A549 (cell line): ENCODE data around the gene RTN4IP1. TPM values are rescaled to one million over a fixed set of nuclear protein-coding genes. Genes with fewer than 3 reads are reported as not detected.

Experiments
- ATAC-seq, 2 experiments: fragments of 200-7000 bp in 1 of 2; fragments of >200 bp in 1 of 2; cut with Nextera tagmentation in 1 of 2; cut with Tn5 transposase in 1 of 2; 3 replicates each; pipeline versions ENCODE4 v1.8.0 to v1.9.1; 2018 to 2020; ENCODE audit warnings: mild to moderate bottlenecking in 1 of 2, moderate library complexity in 1 of 2
- CTCF ChIA-PET: fragments of 300-600 bp; sonication (Branson Sonifier 250); formaldehyde crosslinking; extraction: SDS; loops from one replicate; lab custom pipeline; 2021; ENCODE audit warnings: antibody characterized with exemption, inconsistent platforms; lab: Yijun Ruan, JAX
- POLR2A ChIA-PET: fragments of 350-600 bp; formaldehyde crosslinking; extraction: SDS; loops from one replicate; lab custom pipeline; 2021; ENCODE audit warnings: antibody characterized with exemption, inconsistent platforms; lab: Yijun Ruan, JAX
- DNase-seq, 2 experiments: peaks; one replicate each; pipeline versions ENCODE4 v3.0.0 to v3.0.0-alpha.2; 2011 to 2016; ENCODE audit warnings: low read depth in 1 of 2, low spot score in 1 of 2
- FAIRE-seq: peaks from 2 replicates; lab custom pipeline; 2011; peaks lifted over from hg19 to GRCh38; lab: Jason Lieb, UNC
- H3K27ac ChIP-seq, 2 experiments: fragments of >200 bp; sonication (Bioruptor Twin); formaldehyde crosslinking; 3 replicates each; pipeline ENCODE4 v1.5.1; 2016 to 2017
- H3K4me1 ChIP-seq: fragments of >200 bp; sonication (Bioruptor Twin); formaldehyde crosslinking; 3 replicates; pipeline ENCODE4 v1.6.1; 2016
- H3K4me2 ChIP-seq: fragments of >200 bp; sonication (Bioruptor Twin); formaldehyde crosslinking; 3 replicates; pipeline ENCODE4 v1.6.1; 2016
- H3K4me3 ChIP-seq: fragments of >200 bp; sonication (Bioruptor Twin); formaldehyde crosslinking; 3 replicates; pipeline ENCODE4 v1.5.1; 2016
- H3K9me3 ChIP-seq: fragments of >200 bp; sonication (Bioruptor Twin); formaldehyde crosslinking; 3 replicates; pipeline ENCODE4 v1.6.1; 2016
- CBX8 ChIP-seq: fragments of 200-600 bp; sonication (generic); IDR thresholded peaks from 2 replicates; pipeline ENCODE4 v1.6.1; 2016
- CEBPB ChIP-seq, 2 experiments: fragments of >200 bp in 1 of 2; sonication (Bioruptor Twin) in 1 of 2; formaldehyde crosslinking in 1 of 2; IDR thresholded peaks; 2 replicates each; pipeline ENCODE4 v1.6.1; 2012 to 2016
- EP300 ChIP-seq, 2 experiments: fragments of >200 bp; sonication (Bioruptor Twin); formaldehyde crosslinking; IDR thresholded peaks; 2 replicates in 1 of 2; 3 replicates in 1 of 2; pipeline ENCODE4 v1.6.1; 2016 to 2017
- FOXS1 ChIP-seq: fragments of 250-450 bp; sonication (Bioruptor Pico); IDR thresholded peaks from 2 replicates; pipeline ENCODE4 v1.5.0; 2020; ENCODE audit warnings: mild to moderate bottlenecking, moderate library complexity
- HEYL ChIP-seq: fragments of 250-450 bp; sonication (Bioruptor Pico); IDR thresholded peaks from 2 replicates; pipeline ENCODE4 v1.8.0; 2021; ENCODE audit warnings: mild to moderate bottlenecking, moderate library complexity
- JUN ChIP-seq, 2 experiments: fragments of >200 bp; sonication (Bioruptor Twin); formaldehyde crosslinking; IDR thresholded peaks; 2 replicates in 1 of 2; 3 replicates in 1 of 2; pipeline ENCODE4 v1.6.1; 2016 to 2017
- JUNB ChIP-seq: fragments of >200 bp; sonication (Bioruptor Twin); formaldehyde crosslinking; IDR thresholded peaks from 2 replicates; pipeline ENCODE4 v1.6.1; 2016
- MAFK ChIP-seq: fragments of 450-650 bp; IDR thresholded peaks from 2 replicates; pipeline ENCODE4 v1.6.1; 2014; ENCODE audit not compliant: partially characterized antibody
- NPAS2 ChIP-seq: fragments of 250-450 bp; sonication (Bioruptor Pico); IDR thresholded peaks from 2 replicates; pipeline ENCODE4 v1.8.0; 2022; ENCODE audit warnings: mild to moderate bottlenecking, moderate library complexity, borderline replicate concordance
- PHF8 ChIP-seq: fragments of 200-600 bp; sonication (generic); IDR thresholded peaks from 2 replicates; pipeline ENCODE4 v1.6.1; 2016; ENCODE audit warnings: low read depth, mild to moderate bottlenecking, antibody characterized with exemption, moderate library complexity, borderline replicate concordance
- POLR2A ChIP-seq: IDR thresholded peaks from 2 replicates; pipeline ENCODE4 v1.6.1; 2012; ENCODE audit warnings: mild to moderate bottlenecking, low read length
- RAD21 ChIP-seq, 2 experiments: fragments of >200 bp in 1 of 2; sonication (Bioruptor Twin) in 1 of 2; formaldehyde crosslinking in 1 of 2; IDR thresholded peaks in 1 of 2; conservative IDR thresholded peaks in 1 of 2; 2 replicates in 1 of 2; 3 replicates in 1 of 2; pipeline ENCODE4 v1.6.1; 2012 to 2018; ENCODE audit warnings: inconsistent platforms in 1 of 2
- TFCP2L1 ChIP-seq: fragments of 250-450 bp; sonication (Bioruptor Pico); IDR thresholded peaks from 2 replicates; pipeline ENCODE4 v1.5.0; 2021; ENCODE audit warnings: mild to moderate bottlenecking
- ZSCAN20 ChIP-seq: fragments of 250-450 bp; sonication (Bioruptor Pico); IDR thresholded peaks from 2 replicates; pipeline ENCODE4 v1.8.0; 2022; ENCODE audit warnings: mild to moderate bottlenecking, moderate library complexity
- WGBS: methylation state at CpG from one replicate; pipeline ENCODE4 v1.1.6; 2017; ENCODE audit errors: missing lambda C conversion rate; 5-methylcytosine and 5-hydroxymethylcytosine counted together
- polyA plus RNA-seq, 4 experiments: library from polyadenylated mRNA; depleted of rRNA in 3 of 4; stranded (reverse); fragments of >200 nt; fragmentation: RNase III in 1 of 4; extraction: RNeasy Plus Mini Kit Qiagen cat#74134 plus additional on column Dnase treatment in 1 of 4; gene quantifications; 2 replicates in 3 of 4; 3 replicates in 1 of 4; pipeline ENCODE4 v1.2.3, GENCODE V29; 2011 to 2017
- TF ChIP-seq, protein P1 (sequence below): IDR thresholded peaks from 2 replicates; pipeline ENCODE4 v1.6.1; 2012; ENCODE audit warnings: low read depth, borderline replicate concordance
- TF ChIP-seq, protein P2 (sequence below): fragments of >200 bp; sonication (Bioruptor Twin); formaldehyde crosslinking; IDR thresholded peaks from 3 replicates; pipeline ENCODE4 v1.6.1; 2016
- TF ChIP-seq, protein P3 (sequence below): IDR thresholded peaks from 2 replicates; pipeline ENCODE4 v1.6.1; 2012
- TF ChIP-seq, protein P4 (sequence below): fragments of 200-600 bp; sonication (generic); IDR thresholded peaks from 2 replicates; pipeline ENCODE4 v1.6.1; 2016; ENCODE audit warnings: antibody characterized with exemption, mild to moderate bottlenecking, moderate library complexity
- TF ChIP-seq, protein P5 (sequence below): IDR thresholded peaks from 2 replicates; pipeline ENCODE4 v1.6.1; 2012

RTN4IP1 gene
- polyA plus RNA-seq, 2 of the 4 experiments (the other 2 are of a cell fraction), result 13.9 to 15.1 TPM

DNA sequence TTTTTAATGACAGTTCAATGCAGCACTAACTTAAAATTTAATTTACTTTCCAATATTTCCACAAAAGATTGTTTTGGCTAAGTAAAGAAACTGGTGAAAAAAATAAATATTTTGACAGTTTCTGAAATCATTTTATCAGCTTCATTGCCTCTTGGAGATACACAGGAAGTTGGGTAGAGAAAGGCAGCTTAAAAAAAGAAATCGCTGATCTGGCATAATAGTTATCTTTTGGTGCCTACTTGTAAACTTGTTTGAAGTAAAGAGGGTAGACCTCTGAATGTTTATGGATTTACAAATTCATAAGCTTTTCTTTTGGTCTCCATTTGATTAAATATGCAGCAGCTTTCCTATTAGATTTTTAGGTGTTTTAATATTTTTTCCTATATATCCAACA lies 103.4 kb downstream of the RTN4IP1 start:
- no peak for ATAC-seq
- H3K27ac ChIP-seq, result peak overlapping the region in 1 of 2 experiments; percentile 44; a peak in 2 of 6 replicates
- WGBS, result 88% methylated on average over 1 of the region's 1 CpG
- ChIA-PET POLR2A (no interaction called here), CTCF (interaction anchor here (1.3 kb wide), 1 partner anchor 9 kb away, joined by 3 read pairs; no protein-coding TSS in a partner anchor)
- peak overlapping the region; percentile 73 for H3K4me2 ChIP-seq
- no peaks in the 10 kb centered on the region for H3K9me3 ChIP-seq
- TF ChIP-seq, protein P1, sequence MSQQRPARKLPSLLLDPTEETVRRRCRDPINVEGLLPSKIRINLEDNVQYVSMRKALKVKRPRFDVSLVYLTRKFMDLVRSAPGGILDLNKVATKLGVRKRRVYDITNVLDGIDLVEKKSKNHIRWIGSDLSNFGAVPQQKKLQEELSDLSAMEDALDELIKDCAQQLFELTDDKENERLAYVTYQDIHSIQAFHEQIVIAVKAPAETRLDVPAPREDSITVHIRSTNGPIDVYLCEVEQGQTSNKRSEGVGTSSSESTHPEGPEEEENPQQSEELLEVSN, result no peak
- TF ChIP-seq MAFK, result peak; percentile 97
- H3K4me3 ChIP-seq, result no peak overlapping the region
- no peak for DNase-seq
- peaks cover 46% of the 10 kb centered on the region for H3K4me1 ChIP-seq
- FAIRE-seq, result no peak

DNA sequence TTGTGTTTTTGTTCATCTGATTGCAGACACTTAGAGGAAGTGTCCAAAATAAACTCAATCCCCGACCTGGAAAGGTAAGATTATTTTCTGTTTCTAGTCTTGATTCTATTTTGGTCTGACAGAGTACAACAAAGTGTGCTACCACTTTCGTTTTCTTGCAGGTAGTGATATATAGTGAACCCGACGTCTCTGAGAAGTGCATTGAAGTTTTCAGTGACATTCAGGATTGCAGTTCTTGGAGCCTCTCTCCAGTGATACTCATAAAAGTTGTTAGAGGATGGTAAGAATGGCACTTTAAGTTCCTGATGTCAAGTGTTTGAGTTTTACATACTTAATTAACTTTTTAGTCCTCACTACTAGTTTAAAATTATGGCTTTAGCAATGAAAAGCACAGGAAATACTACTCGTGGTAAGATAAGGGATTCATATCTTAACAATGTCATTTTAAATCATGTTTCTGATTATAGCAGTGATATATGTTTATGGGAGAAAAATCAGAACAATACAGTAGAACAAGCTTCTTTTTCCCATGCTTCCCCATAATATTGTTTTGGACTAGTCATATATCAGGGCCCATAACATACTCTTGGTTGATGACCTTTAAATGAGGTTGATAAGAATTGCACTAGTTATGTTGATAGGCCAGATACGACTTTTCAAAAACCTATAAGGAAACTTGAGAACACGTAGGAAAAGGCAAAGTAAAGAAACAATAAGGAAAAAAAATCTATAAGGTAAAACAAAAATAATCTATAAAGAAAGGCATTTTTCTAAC lies 104.0 kb downstream of the RTN4IP1 start:
- FAIRE-seq (no peak), ATAC-seq (peak in 1 of 2 experiments; percentile 55; a peak in 3 of 6 replicates), DNase-seq (no peak)
- CTCF ChIA-PET, result interaction anchor here (1.3 kb wide), 1 partner anchor 9 kb away, joined by 3 read pairs; no protein-coding TSS in a partner anchor
- POLR2A ChIA-PET, result no interaction called here
- H3K4me3 ChIP-seq, result no peak overlapping the region
- no peak for TF ChIP-seq PHF8
- no peak for TF ChIP-seq POLR2A
- TF ChIP-seq, protein P2, sequence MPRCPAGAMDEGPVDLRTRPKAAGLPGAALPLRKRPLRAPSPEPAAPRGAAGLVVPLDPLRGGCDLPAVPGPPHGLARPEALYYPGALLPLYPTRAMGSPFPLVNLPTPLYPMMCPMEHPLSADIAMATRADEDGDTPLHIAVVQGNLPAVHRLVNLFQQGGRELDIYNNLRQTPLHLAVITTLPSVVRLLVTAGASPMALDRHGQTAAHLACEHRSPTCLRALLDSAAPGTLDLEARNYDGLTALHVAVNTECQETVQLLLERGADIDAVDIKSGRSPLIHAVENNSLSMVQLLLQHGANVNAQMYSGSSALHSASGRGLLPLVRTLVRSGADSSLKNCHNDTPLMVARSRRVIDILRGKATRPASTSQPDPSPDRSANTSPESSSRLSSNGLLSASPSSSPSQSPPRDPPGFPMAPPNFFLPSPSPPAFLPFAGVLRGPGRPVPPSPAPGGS, result no peak
- TF ChIP-seq HEYL (CRISPR knock-in tag), result no peak
- no peak for TF ChIP-seq JUN (IDR thresholded peaks at IDR 0.05)
- TF ChIP-seq, protein P3, sequence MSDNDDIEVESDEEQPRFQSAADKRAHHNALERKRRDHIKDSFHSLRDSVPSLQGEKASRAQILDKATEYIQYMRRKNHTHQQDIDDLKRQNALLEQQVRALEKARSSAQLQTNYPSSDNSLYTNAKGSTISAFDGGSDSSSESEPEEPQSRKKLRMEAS, result no peak
- no peak for TF ChIP-seq EP300 (IDR thresholded peaks at IDR 0.05)
- TF ChIP-seq, protein P4, sequence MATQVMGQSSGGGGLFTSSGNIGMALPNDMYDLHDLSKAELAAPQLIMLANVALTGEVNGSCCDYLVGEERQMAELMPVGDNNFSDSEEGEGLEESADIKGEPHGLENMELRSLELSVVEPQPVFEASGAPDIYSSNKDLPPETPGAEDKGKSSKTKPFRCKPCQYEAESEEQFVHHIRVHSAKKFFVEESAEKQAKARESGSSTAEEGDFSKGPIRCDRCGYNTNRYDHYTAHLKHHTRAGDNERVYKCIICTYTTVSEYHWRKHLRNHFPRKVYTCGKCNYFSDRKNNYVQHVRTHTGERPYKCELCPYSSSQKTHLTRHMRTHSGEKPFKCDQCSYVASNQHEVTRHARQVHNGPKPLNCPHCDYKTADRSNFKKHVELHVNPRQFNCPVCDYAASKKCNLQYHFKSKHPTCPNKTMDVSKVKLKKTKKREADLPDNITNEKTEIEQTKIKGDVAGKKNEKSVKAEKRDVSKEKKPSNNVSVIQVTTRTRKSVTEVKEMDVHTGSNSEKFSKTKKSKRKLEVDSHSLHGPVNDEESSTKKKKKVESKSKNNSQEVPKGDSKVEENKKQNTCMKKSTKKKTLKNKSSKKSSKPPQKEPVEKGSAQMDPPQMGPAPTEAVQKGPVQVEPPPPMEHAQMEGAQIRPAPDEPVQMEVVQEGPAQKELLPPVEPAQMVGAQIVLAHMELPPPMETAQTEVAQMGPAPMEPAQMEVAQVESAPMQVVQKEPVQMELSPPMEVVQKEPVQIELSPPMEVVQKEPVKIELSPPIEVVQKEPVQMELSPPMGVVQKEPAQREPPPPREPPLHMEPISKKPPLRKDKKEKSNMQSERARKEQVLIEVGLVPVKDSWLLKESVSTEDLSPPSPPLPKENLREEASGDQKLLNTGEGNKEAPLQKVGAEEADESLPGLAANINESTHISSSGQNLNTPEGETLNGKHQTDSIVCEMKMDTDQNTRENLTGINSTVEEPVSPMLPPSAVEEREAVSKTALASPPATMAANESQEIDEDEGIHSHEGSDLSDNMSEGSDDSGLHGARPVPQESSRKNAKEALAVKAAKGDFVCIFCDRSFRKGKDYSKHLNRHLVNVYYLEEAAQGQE, result no peak
- no peak for TF ChIP-seq CEBPB (IDR thresholded peaks at IDR 0.05)
- TF ChIP-seq, protein P5, sequence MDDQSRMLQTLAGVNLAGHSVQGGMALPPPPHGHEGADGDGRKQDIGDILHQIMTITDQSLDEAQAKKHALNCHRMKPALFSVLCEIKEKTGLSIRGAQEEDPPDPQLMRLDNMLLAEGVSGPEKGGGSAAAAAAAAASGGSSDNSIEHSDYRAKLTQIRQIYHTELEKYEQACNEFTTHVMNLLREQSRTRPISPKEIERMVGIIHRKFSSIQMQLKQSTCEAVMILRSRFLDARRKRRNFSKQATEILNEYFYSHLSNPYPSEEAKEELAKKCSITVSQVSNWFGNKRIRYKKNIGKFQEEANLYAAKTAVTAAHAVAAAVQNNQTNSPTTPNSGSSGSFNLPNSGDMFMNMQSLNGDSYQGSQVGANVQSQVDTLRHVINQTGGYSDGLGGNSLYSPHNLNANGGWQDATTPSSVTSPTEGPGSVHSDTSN, result no peak
- TF ChIP-seq ZSCAN20, result no peak
- no peak for TF ChIP-seq TFCP2L1 (CRISPR knock-in tag)
- TF ChIP-seq NPAS2, result no peak
- TF ChIP-seq RAD21 (conservative IDR thresholded peaks at IDR 0.05 in 1 of 2, IDR thresholded peaks at IDR 0.05 in 1 of 2), result no peak
- no peak for TF ChIP-seq FOXS1 (CRISPR knock-in tag)
- no peak for TF ChIP-seq CBX8
- no peak for TF ChIP-seq JUNB
- H3K27ac ChIP-seq, result peak overlapping the region; percentile 44 to 50; a peak in 5 of 6 replicates
- peaks cover 41% of the 10 kb centered on the region for H3K4me1 ChIP-seq
- 18% methylated on average over 7 of the region's 7 CpGs for WGBS
- no peaks in the 10 kb centered on the region for H3K9me3 ChIP-seq
- peak overlapping the region; percentile 73 for H3K4me2 ChIP-seq
